OCI-LY7 (cell line): ENCODE measurements around the gene ZSCAN22. TPM values are rescaled to one million over a fixed set of nuclear protein-coding genes. Genes with fewer than 3 reads are reported as not detected.

Source experiments
- BruUV-seq: library from RNA; stranded (reverse); fragments of 400-500 nt; replicated peaks from 2 replicates; lab custom pipeline; 2021; lab: Mats Ljungman, UMichigan
- CTCF ChIA-PET: fragments of 300-600 bp; sonication (Branson Sonifier 250); formaldehyde crosslinking; loops from one replicate; lab custom pipeline; 2022; ENCODE audit warnings: antibody characterized with exemption; ENCODE audit not compliant: unreplicated experiment; lab: Charles Lee
- POLR2A ChIA-PET: fragments of 300-600 bp; sonication (Branson Sonifier 250); formaldehyde crosslinking; loops from one replicate; lab custom pipeline; 2022; ENCODE audit warnings: antibody characterized with exemption; lab: Charles Lee
- DNase-seq: peaks from one replicate; pipeline ENCODE4 v3.0.0-alpha.2; 2015; ENCODE audit warnings: low spot score
- H2AFZ ChIP-seq: fragments of 200-600 bp; sonication (generic), shearing (Covaris generic); 2 replicates; pipeline ENCODE4 v1.6.1; 2014; ENCODE audit warnings: mild to moderate bottlenecking, antibody characterized with exemption, low read length, moderate library complexity
- H3K27ac ChIP-seq: fragments of 200-600 bp; sonication (generic); 2 replicates; pipeline ENCODE4 v1.5.1; 2014; ENCODE audit warnings: mixed run types, low read depth, mild to moderate bottlenecking, moderate library complexity, low read length, inconsistent platforms; ENCODE audit not compliant: poor library complexity, severe bottlenecking
- H3K36me3 ChIP-seq: fragments of 200-600 bp; sonication (generic); 2 replicates; pipeline ENCODE4 v1.6.1; 2014; ENCODE audit warnings: mild to moderate bottlenecking, antibody characterized with exemption, low read length, moderate library complexity, mixed read lengths; ENCODE audit not compliant: insufficient read depth
- H3K4me1 ChIP-seq: fragments of 200-600 bp; sonication (generic); 2 replicates; pipeline ENCODE4 v1.5.1; 2014; ENCODE audit warnings: mild to moderate bottlenecking, low read length; ENCODE audit not compliant: insufficient read depth, poor library complexity, severe bottlenecking
- H3K4me2 ChIP-seq: fragments of 200-600 bp; sonication (generic); 2 replicates; pipeline ENCODE4 v1.6.1; 2014; ENCODE audit warnings: mild to moderate bottlenecking, low read length
- H3K4me3 ChIP-seq: fragments of 200-600 bp; sonication (generic); 2 replicates; pipeline ENCODE4 v1.5.1; 2014; ENCODE audit warnings: mild to moderate bottlenecking, low read depth, low read length; ENCODE audit not compliant: poor library complexity, severe bottlenecking
- H3K79me2 ChIP-seq: fragments of 200-600 bp; sonication (generic); 2 replicates; pipeline ENCODE4 v1.6.1; 2016; ENCODE audit warnings: low read depth, mild to moderate bottlenecking, low read length, moderate library complexity, mixed read lengths; ENCODE audit not compliant: insufficient read depth
- H3K9me2 ChIP-seq: fragments of 200-600 bp; sonication (generic); 2 replicates; pipeline ENCODE4 v1.6.1; 2016; ENCODE audit warnings: mild to moderate bottlenecking, low read length, mixed read lengths; ENCODE audit not compliant: insufficient read depth
- H3K9me3 ChIP-seq: fragments of 200-600 bp; sonication (generic); 2 replicates; pipeline ENCODE4 v1.6.1; 2014; ENCODE audit warnings: mild to moderate bottlenecking, mixed run types, low read length, mixed read lengths
- H4K20me1 ChIP-seq: fragments of 200-600 bp; sonication (generic); 2 replicates; pipeline ENCODE4 v1.6.1; 2014; ENCODE audit warnings: mild to moderate bottlenecking, antibody characterized with exemption, low read length, moderate library complexity, mixed read lengths; ENCODE audit not compliant: insufficient read depth
- EZH2phosphoT487 ChIP-seq: fragments of 200-600 bp; sonication (generic); IDR thresholded peaks from 2 replicates; pipeline ENCODE4 v1.6.1; 2018; ENCODE audit warnings: low read depth, borderline replicate concordance, mild to moderate bottlenecking, mixed run types, antibody characterized with exemption, low read length, moderate library complexity, mixed read lengths
- intact Hi-C: fragments of 100-400 bp; cut with micrococcal nuclease; formaldehyde crosslinking; loops from one replicate; pipeline ENCODE4 v1.10.0; 2022; ENCODE audit not compliant: unreplicated experiment
- total RNA-seq, 2 experiments: library from RNA; depleted of rRNA in 1 of 2; stranded (reverse); fragments of >200 nt in 1 of 2; shearing (Covaris generic) in 1 of 2; gene quantifications; 2 replicates each; pipeline ENCODE4 v1.2.3, GENCODE V29; 2014 to 2022
- TF ChIP-seq, protein P1 (sequence below): fragments of 200-600 bp; sonication (generic); conservative IDR thresholded peaks from 2 replicates; pipeline ENCODE4 v1.5.1; 2014; ENCODE audit warnings: mild to moderate bottlenecking, antibody characterized with exemption, low read length, moderate library complexity, mixed read lengths

The ZSCAN22 gene
- total RNA-seq, 2 experiments from 2014 or later, result 3.3 to 3.7 TPM

DNA sequence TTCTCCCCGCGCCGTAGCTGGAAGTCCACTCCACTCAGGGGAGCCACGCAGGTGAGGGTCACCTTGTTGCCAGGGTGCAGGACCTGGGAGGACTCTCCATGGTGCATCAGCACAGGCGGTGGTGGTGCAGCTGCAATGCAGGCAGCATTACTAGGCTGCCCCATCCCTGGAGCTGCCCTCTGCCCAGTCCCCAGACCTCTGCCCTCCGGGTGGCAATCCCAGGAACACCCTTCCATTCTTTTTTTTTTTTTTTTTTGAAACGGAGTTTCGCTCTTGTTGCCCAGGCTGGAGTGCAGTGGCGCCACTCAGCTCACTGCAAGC, 24.7 kb downstream of the ZSCAN22 start:
- Histone ChIP-seq H3K4me1 (peaks cover 16% of the 10 kb centered on the region), H3K4me2 (no peak overlapping the region), H3K9me2 (no peaks in the 10 kb centered on the region), H3K27ac (no peak overlapping the region), H3K79me2 (peaks cover 11% of the 10 kb centered on the region), H3K9me3 (no peaks in the 10 kb centered on the region), H3K4me3 (no peak overlapping the region), H2AFZ (no peak overlapping the region), H4K20me1 (peaks cover 4% of the 10 kb centered on the region; the same call in 1 of the 2 replicates), H3K36me3 (peaks cover 5% of the 10 kb centered on the region; the same call in 1 of the 2 replicates)
- TF ChIP-seq, protein P1, sequence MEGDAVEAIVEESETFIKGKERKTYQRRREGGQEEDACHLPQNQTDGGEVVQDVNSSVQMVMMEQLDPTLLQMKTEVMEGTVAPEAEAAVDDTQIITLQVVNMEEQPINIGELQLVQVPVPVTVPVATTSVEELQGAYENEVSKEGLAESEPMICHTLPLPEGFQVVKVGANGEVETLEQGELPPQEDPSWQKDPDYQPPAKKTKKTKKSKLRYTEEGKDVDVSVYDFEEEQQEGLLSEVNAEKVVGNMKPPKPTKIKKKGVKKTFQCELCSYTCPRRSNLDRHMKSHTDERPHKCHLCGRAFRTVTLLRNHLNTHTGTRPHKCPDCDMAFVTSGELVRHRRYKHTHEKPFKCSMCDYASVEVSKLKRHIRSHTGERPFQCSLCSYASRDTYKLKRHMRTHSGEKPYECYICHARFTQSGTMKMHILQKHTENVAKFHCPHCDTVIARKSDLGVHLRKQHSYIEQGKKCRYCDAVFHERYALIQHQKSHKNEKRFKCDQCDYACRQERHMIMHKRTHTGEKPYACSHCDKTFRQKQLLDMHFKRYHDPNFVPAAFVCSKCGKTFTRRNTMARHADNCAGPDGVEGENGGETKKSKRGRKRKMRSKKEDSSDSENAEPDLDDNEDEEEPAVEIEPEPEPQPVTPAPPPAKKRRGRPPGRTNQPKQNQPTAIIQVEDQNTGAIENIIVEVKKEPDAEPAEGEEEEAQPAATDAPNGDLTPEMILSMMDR, result no peak
- no peak for TF ChIP-seq EZH2phosphoT487
- CTCF ChIA-PET, result interaction anchor here (0.6 kb wide), 1 partner anchor 30 kb away, joined by 5 read pairs; no protein-coding TSS in a partner anchor
- no peak for DNase-seq
- POLR2A ChIA-PET, result no interaction called here
- intact Hi-C loops, result no loop called here
- BruUV-seq, result no TSS peak

DNA sequence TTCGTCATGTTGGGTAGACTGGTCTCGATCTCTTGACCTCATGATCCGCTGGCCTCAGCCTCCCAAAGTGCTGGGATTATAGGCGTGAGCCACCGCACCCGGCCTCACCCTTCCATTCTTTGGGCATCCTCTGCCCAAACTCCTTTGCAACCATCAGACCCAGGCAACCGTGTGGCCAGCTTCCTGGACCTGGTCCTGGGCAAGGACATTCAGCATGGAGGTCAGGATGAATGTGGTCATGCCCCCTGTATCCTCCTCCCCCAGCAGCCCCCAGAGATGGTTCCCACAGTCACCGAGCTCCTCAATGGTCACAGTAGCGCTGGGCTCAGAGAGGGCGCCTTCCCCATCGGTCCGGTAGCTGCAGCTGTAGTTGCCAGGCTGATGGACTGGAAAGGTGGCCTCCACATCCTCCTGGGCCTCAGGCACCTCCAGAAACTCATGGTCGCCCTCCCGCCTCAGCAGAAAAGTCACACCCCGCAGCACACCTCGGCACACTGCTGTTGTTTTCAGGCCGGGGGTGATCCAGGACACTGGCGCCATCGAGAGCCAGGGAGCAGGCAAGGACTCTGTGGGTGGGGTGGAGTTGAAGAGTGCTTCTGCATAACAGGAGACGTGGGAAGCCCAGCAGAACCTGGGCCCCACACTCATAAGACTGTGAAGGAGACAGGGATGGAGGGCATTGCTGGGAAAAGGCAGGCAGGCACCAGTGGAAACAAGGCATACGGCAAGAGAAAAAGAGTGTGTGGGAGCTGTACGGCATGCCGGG, 25.4 kb downstream of the ZSCAN22 start:
- no peaks in the 10 kb centered on the region for H3K9me3 ChIP-seq
- intact Hi-C loops, result no loop called here
- DNase-seq, result no peak
- TF ChIP-seq, protein P1, result no peak
- TF ChIP-seq EZH2phosphoT487, result no peak
- H2AFZ ChIP-seq, result no peak overlapping the region
- H3K4me1 ChIP-seq, result peaks cover 12% of the 10 kb centered on the region
- no peak overlapping the region for H3K4me2 ChIP-seq
- POLR2A ChIA-PET, result no interaction called here
- CTCF ChIA-PET, result no interaction called here
- no peaks in the 10 kb centered on the region for H3K9me2 ChIP-seq
- peaks cover 5% of the 10 kb centered on the region; the same call in 1 of the 2 replicates for H3K36me3 ChIP-seq
- no TSS peak for BruUV-seq
- peaks cover 11% of the 10 kb centered on the region for H3K79me2 ChIP-seq
- H3K27ac ChIP-seq, result no peak overlapping the region
- no peak overlapping the region for H3K4me3 ChIP-seq
- peaks cover 4% of the 10 kb centered on the region; the same call in 1 of the 2 replicates for H4K20me1 ChIP-seq
